ENCODE measurements around the gene BOK. TPM values are rescaled to one million over a fixed set of nuclear protein-coding genes. Genes with fewer than 3 reads are reported as not detected.

Gene BOK
- total RNA-seq, 4 donors from 2014 or later: 6.7 to 20.2 (median 15.5) TPM

DNA sequence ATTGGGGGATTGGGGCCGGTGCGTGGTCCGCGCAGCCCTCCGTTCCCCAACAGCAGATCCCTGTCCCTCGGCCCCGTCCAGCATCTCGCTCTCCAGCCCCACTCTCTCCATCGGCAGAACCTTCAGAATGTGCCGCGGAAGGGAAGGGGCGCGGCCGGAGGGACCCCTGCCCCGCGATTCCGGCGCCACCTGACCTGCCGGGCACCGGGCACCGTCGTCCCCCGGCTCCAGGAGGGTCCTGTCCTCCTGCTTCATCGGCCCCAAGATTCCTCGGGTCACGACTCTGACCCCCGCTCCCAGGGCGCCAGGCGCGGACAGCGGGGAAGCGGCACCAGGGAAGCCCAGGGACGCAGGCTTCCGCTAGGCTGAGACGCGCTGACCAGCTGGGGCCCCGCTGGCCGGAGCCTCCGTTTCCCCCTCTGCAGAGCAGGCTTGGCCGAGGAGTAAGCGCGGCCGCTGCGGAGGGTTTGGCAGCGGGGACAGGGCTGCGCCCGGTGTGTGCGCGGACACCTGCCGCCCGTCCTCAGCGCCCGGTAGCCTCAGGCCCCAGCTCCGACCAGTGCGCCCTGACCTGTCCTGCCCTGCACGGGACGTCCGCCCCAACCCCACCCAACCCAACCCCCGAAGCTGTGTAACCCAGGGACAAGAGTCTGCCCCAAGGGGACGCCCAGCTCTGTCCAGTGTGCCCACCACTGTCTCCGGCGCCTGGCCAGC, 16.8 kb upstream of the BOK start:
- H3K27me3 ChIP-seq: no peaks in the 10 kb centered on the region
- no peaks in the 10 kb centered on the region for H3K36me3 ChIP-seq
- no peak overlapping the region for H3K27ac ChIP-seq
- H3K4me3 ChIP-seq: peak overlapping the region in 2 of 4 donors; percentile 26 to 27
- peaks cover 0 to 6% (median 0%) of the 10 kb centered on the region in 4 donors for H3K9me3 ChIP-seq
- H3K4me1 ChIP-seq: peaks cover 0 to 9% (median 0%) of the 10 kb centered on the region in 4 donors
- no peak for TF ChIP-seq CTCF (IDR thresholded peaks at IDR 0.05)
- no peak for TF ChIP-seq POLR2A (IDR thresholded peaks at IDR 0.05)
- no peak for DNase-seq

DNA sequence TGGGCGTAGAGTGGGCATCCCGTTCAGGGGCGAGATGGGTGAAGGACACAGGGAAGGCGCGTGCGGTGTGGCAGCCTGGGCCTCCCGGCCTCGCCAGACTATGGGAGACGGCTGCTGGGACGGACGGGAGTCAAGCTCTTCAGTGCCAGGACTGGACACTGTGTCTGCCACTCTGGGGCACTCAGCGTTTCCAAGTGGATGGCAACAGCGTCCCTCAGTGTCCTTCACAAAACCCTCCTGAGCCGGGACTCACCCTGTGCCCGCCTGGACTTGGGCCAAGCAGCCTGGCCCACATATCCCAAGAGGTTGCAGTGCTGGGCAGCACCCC, 16.3 kb upstream of the BOK start:
- Histone ChIP-seq H3K36me3 (no peaks in the 10 kb centered on the region), H3K9me3 (peaks cover 0 to 6% (median 0%) of the 10 kb centered on the region in 4 donors), H3K4me1 (peaks cover 0 to 9% (median 0%) of the 10 kb centered on the region in 4 donors), H3K4me3 (no peak overlapping the region), H3K27me3 (no peaks in the 10 kb centered on the region), H3K27ac (no peak overlapping the region)
- DNase-seq: no peak
- TF ChIP-seq CTCF (IDR thresholded peaks at IDR 0.05) (no peak), POLR2A (IDR thresholded peaks at IDR 0.05) (no peak)

DNA sequence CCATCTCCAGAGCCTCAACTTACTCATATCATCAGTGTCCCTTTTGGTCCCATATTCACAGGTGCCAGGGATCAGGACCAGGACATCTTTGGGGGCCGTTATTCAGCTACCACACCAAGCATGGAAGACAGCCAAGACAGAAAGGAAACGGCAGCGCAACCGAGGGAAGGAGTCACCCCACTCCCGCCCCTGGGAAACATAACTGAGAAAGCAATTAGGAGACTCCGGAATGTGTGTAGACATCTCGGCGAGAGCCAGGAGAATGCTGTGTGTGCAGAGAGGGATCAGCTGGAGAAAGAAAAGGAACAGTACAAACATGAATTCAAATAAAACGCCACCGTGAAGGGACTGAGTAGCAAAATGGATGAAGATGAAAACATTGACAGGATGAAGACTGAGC, 13.4 kb upstream of the BOK start:
- Histone ChIP-seq H3K4me1 (peaks cover 0 to 9% (median 0%) of the 10 kb centered on the region in 4 donors), H3K4me3 (no peak overlapping the region), H3K27ac (no peak overlapping the region), H3K27me3 (no peaks in the 10 kb centered on the region), H3K36me3 (no peaks in the 10 kb centered on the region), H3K9me3 (peaks cover 0 to 6% (median 0%) of the 10 kb centered on the region in 4 donors)
- no peak for DNase-seq
- TF ChIP-seq CTCF (IDR thresholded peaks at IDR 0.05): no peak
- TF ChIP-seq POLR2A (IDR thresholded peaks at IDR 0.05): no peak

GRCh38 chr2:241545523-241546473, 12.7 kb upstream of the BOK start:
- peaks cover 0 to 6% (median 3%) of the 10 kb centered on the region in 4 donors for H3K4me1 ChIP-seq
- no peak for DNase-seq

More at GRCh38 chr2:241545523-241546473, 12.7 kb upstream of the BOK start:
- TF ChIP-seq POLR2A (IDR thresholded peaks at IDR 0.05) (no peak), CTCF (IDR thresholded peaks at IDR 0.05) (no peak)
- Histone ChIP-seq H3K4me3 (no peak overlapping the region), H3K27ac (no peak overlapping the region), H3K36me3 (no peaks in the 10 kb centered on the region), H3K9me3 (peaks cover 0 to 6% (median 0%) of the 10 kb centered on the region in 4 donors), H3K27me3 (no peaks in the 10 kb centered on the region)
